ENCODE results near the gene POU2AF1. TPM values are rescaled to one million over a fixed set of nuclear protein-coding genes. Genes with fewer than 3 reads are reported as not detected.

The POU2AF1 gene
- total and polyA plus RNA-seq, 2 of the 13 experiments (the other 11 are each of a cell fraction or from before 2014, with no cell fraction given), result 1.9 to 3.6 TPM

- TF ChIP-seq ZNF136 (CRISPR knock-in tag; IDR thresholded peaks at IDR 0.05; ENCODE audit: low read depth), result no peak
- no peak for TF ChIP-seq NR3C1 (CRISPR knock-in tag; IDR thresholded peaks at IDR 0.05)
- no peak for TF ChIP-seq ZNF878 (CRISPR knock-in tag; IDR thresholded peaks at IDR 0.05)
- no peak for TF ChIP-seq TAF15 (IDR thresholded peaks at IDR 0.05; ENCODE audit: low read depth, low read length, poor library complexity, severe bottlenecking)
- TF ChIP-seq GMEB2 (CRISPR knock-in tag; IDR thresholded peaks at IDR 0.05; ENCODE audit: low read depth), result no peak
- no peak for TF ChIP-seq ATF7 (IDR thresholded peaks at IDR 0.05)
- no peak for TF ChIP-seq ATF7 (CRISPR knock-in tag; IDR thresholded peaks at IDR 0.05)
- TF ChIP-seq HOXA9 (CRISPR knock-in tag; IDR thresholded peaks at IDR 0.05; ENCODE audit: borderline replicate concordance), result no peak
- no peak for TF ChIP-seq SIX4 (CRISPR knock-in tag; IDR thresholded peaks at IDR 0.05)
- TF ChIP-seq DR1 (CRISPR knock-in tag; IDR thresholded peaks at IDR 0.05), result no peak
- no peak for TF ChIP-seq KAT2B (IDR thresholded peaks at IDR 0.05; ENCODE audit: borderline replicate concordance, low read depth, low read length)
- peak; percentile 85 for TF ChIP-seq ZFP91 (CRISPR knock-in tag; IDR thresholded peaks at IDR 0.05; ENCODE audit: borderline replicate concordance)
- peak; percentile 72; the same call in 1 of the 2 replicates for TF ChIP-seq EED (CRISPR knock-in tag; IDR thresholded peaks at IDR 0.05)
- TF ChIP-seq ZNF543 (CRISPR knock-in tag; IDR thresholded peaks at IDR 0.05), result peak; percentile 60; the same call in 1 of the 2 replicates
- TF ChIP-seq E2F2 (CRISPR knock-in tag; IDR thresholded peaks at IDR 0.05; ENCODE audit: borderline replicate concordance), result no peak
- TF ChIP-seq ZBTB44 (CRISPR knock-in tag; IDR thresholded peaks at IDR 0.05), result no peak
- TF ChIP-seq ZNF841 (CRISPR knock-in tag; IDR thresholded peaks at IDR 0.05; ENCODE audit: borderline replicate concordance), result no peak
- TF ChIP-seq FOXP4 (CRISPR knock-in tag; IDR thresholded peaks at IDR 0.05), result peak; percentile 55; the same call in 1 of the 2 replicates
- no peak for TF ChIP-seq ZFAT (CRISPR knock-in tag; conservative IDR thresholded peaks at IDR 0.05)
- TF ChIP-seq SOX5 (CRISPR knock-in tag; IDR thresholded peaks at IDR 0.05; ENCODE audit: borderline replicate concordance), result peak; percentile 72
- peak; percentile 65; the same call in 1 of the 2 replicates for TF ChIP-seq PPARG (CRISPR knock-in tag; conservative IDR thresholded peaks at IDR 0.05)
- no peak for TF ChIP-seq ZNF737 (CRISPR knock-in tag; IDR thresholded peaks at IDR 0.05; ENCODE audit: borderline replicate concordance)
Observed at GRCh38 chr11:111422494-111423249, 43.6 kb upstream of the POU2AF1 start (continued).
